Measurements from ENCODE around the gene PAK6. TPM values are rescaled to one million over a fixed set of nuclear protein-coding genes. Genes with fewer than 3 reads are reported as not detected.

Gene PAK6
- total and polyA plus RNA-seq, 2 experiments from 2014 or later, result 2.4 to 20.0 TPM

DNA sequence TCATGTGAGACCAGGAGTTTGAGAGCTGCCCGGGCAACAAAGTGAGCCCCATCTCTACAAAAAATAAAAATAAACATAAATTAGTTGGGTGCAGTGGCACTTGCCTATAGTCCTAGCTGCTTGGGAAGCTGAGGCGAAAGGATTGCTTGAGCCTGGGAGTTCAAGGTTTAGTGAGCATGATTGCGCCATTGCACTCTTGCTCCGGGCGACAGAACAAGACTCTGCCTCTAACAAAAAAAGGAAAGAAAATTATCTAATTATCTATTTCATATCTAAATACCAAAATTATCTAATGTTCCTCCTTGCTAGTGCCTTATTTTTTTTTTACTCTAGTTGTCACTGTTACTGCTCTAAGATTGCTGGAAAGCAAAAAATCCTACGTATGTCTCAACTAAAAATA lies 16.7 kb upstream of the PAK6 start (continued):
- TF ChIP-seq REST (IDR thresholded peaks at IDR 0.05; ENCODE audit: unreplicated experiment), result no peak
- TF ChIP-seq CREB1 (CRISPR knock-in tag; IDR thresholded peaks at IDR 0.05; ENCODE audit: low read depth), result no peak
- TF ChIP-seq, protein P1, sequence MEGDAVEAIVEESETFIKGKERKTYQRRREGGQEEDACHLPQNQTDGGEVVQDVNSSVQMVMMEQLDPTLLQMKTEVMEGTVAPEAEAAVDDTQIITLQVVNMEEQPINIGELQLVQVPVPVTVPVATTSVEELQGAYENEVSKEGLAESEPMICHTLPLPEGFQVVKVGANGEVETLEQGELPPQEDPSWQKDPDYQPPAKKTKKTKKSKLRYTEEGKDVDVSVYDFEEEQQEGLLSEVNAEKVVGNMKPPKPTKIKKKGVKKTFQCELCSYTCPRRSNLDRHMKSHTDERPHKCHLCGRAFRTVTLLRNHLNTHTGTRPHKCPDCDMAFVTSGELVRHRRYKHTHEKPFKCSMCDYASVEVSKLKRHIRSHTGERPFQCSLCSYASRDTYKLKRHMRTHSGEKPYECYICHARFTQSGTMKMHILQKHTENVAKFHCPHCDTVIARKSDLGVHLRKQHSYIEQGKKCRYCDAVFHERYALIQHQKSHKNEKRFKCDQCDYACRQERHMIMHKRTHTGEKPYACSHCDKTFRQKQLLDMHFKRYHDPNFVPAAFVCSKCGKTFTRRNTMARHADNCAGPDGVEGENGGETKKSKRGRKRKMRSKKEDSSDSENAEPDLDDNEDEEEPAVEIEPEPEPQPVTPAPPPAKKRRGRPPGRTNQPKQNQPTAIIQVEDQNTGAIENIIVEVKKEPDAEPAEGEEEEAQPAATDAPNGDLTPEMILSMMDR (conservative IDR thresholded peaks at IDR 0.05; ENCODE audit: low read depth in 2 of 2), result no peak
- TF ChIP-seq JUNB (IDR thresholded peaks at IDR 0.05; ENCODE audit: unreplicated experiment), result no peak
- TF ChIP-seq STAT1 (IDR thresholded peaks at IDR 0.05; ENCODE audit: unreplicated experiment), result no peak

- ATAC-seq (no peak), DNase-seq (ENCODE audit: low spot score) (no peak)
- peaks cover 19% of the 10 kb centered on the region; the same call in 1 of the 2 replicates for H3F3A ChIP-seq (replicated peaks; ENCODE audit: low read depth)
- no peak overlapping the region for H3K27ac Mint-ChIP-seq
- no peaks in the 10 kb centered on the region for H3K9me2 ChIP-seq (ENCODE audit: insufficient read depth)
- no peak overlapping the region for H3K4me3 ChIP-seq
- H3K4me3 Mint-ChIP-seq, result no peak overlapping the region
- no peaks in the 10 kb centered on the region for H3K4me1 Mint-ChIP-seq
- H4K20me1 ChIP-seq (replicated peaks; ENCODE audit: insufficient read depth), result peaks cover 4% of the 10 kb centered on the region; the same call in 1 of the 2 replicates
- H2AFZ ChIP-seq, result no peak overlapping the region
- peaks cover 40% of the 10 kb centered on the region for H3K36me3 Mint-ChIP-seq (ENCODE audit: low read depth)
- 0 out of 2 replicates have a peak, but pooled peaks cover 3% of the 10 kb centered on the region for H3K79me2 ChIP-seq (replicated peaks; ENCODE audit: insufficient read depth)
- no peaks in the 10 kb centered on the region for H3K9me3 Mint-ChIP-seq
- no peak overlapping the region for H3K4me2 ChIP-seq
- no peak overlapping the region for H3K27ac ChIP-seq (ENCODE audit: low read depth)
- H3K27me3 ChIP-seq (ENCODE audit: insufficient read depth), result no peaks in the 10 kb centered on the region
- H3K36me3 ChIP-seq (ENCODE audit: insufficient read depth), result peaks cover 18% of the 10 kb centered on the region
- H3K4me1 ChIP-seq (ENCODE audit: insufficient read depth), result no peaks in the 10 kb centered on the region
- no peaks in the 10 kb centered on the region for H3K27me3 Mint-ChIP-seq (ENCODE audit: insufficient read depth, low read depth, poor library complexity)
- TF ChIP-seq JUNB (IDR thresholded peaks at IDR 0.05; ENCODE audit: unreplicated experiment), result no peak
- TF ChIP-seq ZNF331 (CRISPR knock-in tag; IDR thresholded peaks at IDR 0.05; ENCODE audit: low read depth), result no peak
- no peak for TF ChIP-seq CREB1 (CRISPR knock-in tag; IDR thresholded peaks at IDR 0.05; ENCODE audit: low read depth)
- TF ChIP-seq, protein P1 (conservative IDR thresholded peaks at IDR 0.05; ENCODE audit: low read depth in 2 of 2), result no peak
- TF ChIP-seq NANOG (IDR thresholded peaks at IDR 0.05; ENCODE audit: borderline replicate concordance), result no peak
- TF ChIP-seq ZNF462 (CRISPR knock-in tag; IDR thresholded peaks at IDR 0.05), result no peak
- TF ChIP-seq ZNF114 (CRISPR knock-in tag; IDR thresholded peaks at IDR 0.05), result no peak
- no peak for TF ChIP-seq EZH2 (IDR thresholded peaks at IDR 0.05; ENCODE audit: low read depth, unreplicated experiment)
- TF ChIP-seq POLR2AphosphoS5 (IDR thresholded peaks at IDR 0.05; ENCODE audit: low read depth), result no peak
These were observed 12.1 kb upstream of the PAK6 start for GRCh38 chr15:40226736-40227135.

All from GM23338 (cell line).